BJ (cell line): ENCODE measurements around the gene TAOK1. TPM values are rescaled to one million over a fixed set of nuclear protein-coding genes. Genes with fewer than 3 reads are reported as not detected.
A peak's percentile ranks its signal among the peaks of the same experiment; 100 is the strongest.

ENCODE experiments used
- CTCF ChIA-PET: fragments of 350-600 bp; formaldehyde crosslinking; extraction: SDS; loops from one replicate; lab custom pipeline; 2021; ENCODE audit warnings: antibody characterized with exemption, inconsistent platforms; lab: Yijun Ruan, JAX
- POLR2A ChIA-PET: fragments of 300-600 bp; sonication (Branson Sonifier 250); formaldehyde crosslinking; extraction: SDS; loops from one replicate; lab custom pipeline; 2021; ENCODE audit warnings: antibody characterized with exemption; lab: Charles Lee
- DNase-seq: peaks from one replicate; pipeline ENCODE4 v3.0.0-alpha.2; 2011; ENCODE audit warnings: low read depth
- H3K27me3 ChIP-seq: 2 replicates; pipeline ENCODE4 v1.6.0; 2011; ENCODE audit warnings: low read length; ENCODE audit not compliant: control insufficient read depth, insufficient read depth
- H3K36me3 ChIP-seq: 2 replicates; pipeline ENCODE4 v1.5.1; 2011; ENCODE audit warnings: low read length; ENCODE audit not compliant: control insufficient read depth, insufficient read depth
- H3K4me3 ChIP-seq: 2 replicates; pipeline ENCODE4 v1.5.1; 2011; ENCODE audit warnings: low read depth, mild to moderate bottlenecking, control low read depth, low read length
- polyA plus RNA-seq: library from polyadenylated mRNA; depleted of rRNA; stranded (reverse); fragments of >200 nt; gene quantifications from 2 replicates; pipeline ENCODE4 v1.2.3, GENCODE V29; 2011
- TF ChIP-seq, protein P1 (sequence below): IDR thresholded peaks from 2 replicates; pipeline ENCODE4 v1.5.1; 2011; ENCODE audit warnings: low read depth, mild to moderate bottlenecking, control low read depth, inconsistent platforms, low read length, moderate library complexity; ENCODE audit not compliant: insufficient read depth

TAOK1 gene
- polyA plus RNA-seq, 1 experiment: 9.1 TPM

DNA sequence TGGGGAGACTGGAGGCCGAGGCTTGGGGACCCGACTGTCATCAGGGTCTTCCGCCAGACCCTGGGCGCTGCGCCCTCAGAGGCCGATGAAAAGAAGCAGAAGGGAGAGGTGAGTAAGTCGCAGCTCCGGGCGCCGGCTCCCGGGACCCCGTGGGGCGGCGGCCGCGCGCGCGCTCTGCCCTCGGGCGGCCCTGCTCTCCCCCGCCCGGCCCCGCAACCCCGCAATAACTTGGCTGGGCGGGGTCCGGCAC is 177.1 kb downstream of the TAOK1 start:
- TF ChIP-seq, protein P1, sequence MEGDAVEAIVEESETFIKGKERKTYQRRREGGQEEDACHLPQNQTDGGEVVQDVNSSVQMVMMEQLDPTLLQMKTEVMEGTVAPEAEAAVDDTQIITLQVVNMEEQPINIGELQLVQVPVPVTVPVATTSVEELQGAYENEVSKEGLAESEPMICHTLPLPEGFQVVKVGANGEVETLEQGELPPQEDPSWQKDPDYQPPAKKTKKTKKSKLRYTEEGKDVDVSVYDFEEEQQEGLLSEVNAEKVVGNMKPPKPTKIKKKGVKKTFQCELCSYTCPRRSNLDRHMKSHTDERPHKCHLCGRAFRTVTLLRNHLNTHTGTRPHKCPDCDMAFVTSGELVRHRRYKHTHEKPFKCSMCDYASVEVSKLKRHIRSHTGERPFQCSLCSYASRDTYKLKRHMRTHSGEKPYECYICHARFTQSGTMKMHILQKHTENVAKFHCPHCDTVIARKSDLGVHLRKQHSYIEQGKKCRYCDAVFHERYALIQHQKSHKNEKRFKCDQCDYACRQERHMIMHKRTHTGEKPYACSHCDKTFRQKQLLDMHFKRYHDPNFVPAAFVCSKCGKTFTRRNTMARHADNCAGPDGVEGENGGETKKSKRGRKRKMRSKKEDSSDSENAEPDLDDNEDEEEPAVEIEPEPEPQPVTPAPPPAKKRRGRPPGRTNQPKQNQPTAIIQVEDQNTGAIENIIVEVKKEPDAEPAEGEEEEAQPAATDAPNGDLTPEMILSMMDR: no peak
- H3K36me3 ChIP-seq: peaks cover 3% of the 10 kb centered on the region
- H3K4me3 ChIP-seq: peak overlapping the region; percentile 49
- ChIA-PET POLR2A (no interaction called here), CTCF (interaction anchor here (1.0 to 4.7 kb wide), 5 partner anchors 11 to 197 kb away, joined by 3 to 30 read pairs (median 13); no protein-coding TSS in a partner anchor)
- no peak for DNase-seq
- H3K27me3 ChIP-seq: no peaks in the 10 kb centered on the region

DNA sequence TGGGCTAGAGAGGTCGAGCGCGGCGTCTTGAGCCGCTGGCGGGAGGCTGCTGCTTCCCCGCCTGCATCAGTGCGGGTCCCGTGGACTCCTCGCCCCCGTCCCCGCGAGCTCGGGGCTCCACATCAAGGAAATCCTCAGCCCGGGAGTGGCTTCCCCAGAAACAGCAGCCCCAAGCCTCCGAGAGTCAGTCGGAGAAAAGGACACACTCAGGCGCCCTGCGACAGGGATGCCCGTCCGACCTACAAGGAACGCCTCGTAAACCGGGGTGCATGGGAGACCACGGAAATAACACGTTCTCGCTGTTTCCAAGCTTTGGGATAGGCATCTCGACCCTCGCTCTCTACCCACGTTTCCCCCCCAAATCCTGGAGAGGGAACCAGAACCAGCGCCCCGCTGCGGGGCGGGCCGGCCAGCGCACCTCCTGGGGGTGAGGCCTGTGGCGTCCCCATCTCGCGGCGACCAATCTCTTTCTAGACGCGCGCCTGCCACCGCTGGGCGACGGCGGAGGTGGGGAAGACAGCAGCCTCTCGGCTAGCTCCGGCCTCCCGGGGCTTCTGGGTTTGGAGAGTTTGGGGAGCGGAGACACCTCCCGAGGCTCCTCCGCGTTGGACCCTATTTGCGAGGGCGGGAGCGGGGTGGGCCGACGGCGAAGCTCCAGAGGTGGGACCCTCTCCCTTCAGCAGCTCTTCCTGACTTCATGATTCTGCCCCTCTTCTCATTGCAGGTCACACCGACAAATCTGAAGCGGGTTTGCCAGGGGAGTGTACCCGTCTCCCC is 177.6 kb downstream of the TAOK1 start:
- CTCF ChIA-PET: interaction anchor here (0.7 to 4.7 kb wide), 8 partner anchors 9 to 198 kb away, joined by 3 to 30 read pairs (median 7); no protein-coding TSS in a partner anchor

DNA sequence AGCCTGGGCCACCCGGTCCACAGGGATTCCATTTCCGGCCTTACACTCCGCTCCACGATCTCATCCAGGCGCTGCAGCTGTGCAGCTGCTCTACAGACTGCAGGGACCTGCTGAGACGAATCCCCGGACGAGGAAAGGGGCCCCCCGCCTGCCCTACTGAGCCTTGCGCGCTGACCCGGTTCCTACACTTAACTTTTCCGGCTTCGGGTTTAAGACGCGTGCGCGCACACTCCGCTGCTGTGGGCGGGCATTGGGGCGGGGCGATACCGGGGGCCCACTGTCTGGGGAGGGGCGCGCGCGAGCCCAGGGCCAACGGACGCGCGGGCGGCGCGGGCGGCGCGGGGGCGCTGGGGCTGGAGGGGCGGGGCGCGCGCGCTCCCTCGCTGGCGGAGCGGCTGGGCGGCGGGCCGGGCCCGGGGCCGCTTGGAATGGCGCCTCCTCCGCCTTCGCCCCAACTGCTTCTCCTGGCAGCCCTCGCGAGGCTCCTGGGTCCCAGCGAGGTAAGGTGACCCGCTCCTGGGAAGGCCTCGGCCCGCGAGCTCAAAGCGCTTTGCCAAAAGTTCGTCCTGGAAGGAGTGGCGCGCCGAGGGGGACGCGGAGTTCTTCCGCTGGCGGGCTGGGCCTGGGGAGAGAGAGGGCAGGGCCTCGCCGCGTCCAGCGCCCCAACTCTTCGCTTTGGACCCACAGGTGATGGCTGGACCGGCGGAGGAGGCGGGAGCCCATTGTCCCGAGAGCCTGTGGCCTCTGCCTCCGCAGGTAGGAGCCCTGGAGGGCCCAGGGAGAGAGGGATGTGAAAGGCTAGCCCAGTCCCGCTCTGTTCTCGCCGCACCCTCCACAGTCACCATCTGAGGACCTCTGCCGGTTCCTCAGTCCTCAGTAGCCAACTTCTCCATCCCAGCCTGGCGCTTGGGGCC is 178.4 kb downstream of the TAOK1 start, which contains the start of gene TP53I13:
Gene TP53I13 (plus strand): TSS at position 371 of the 914 bp plus-strand sequence. CDS start 58 bp downstream, at position 429.
- no peaks in the 10 kb centered on the region for H3K27me3 ChIP-seq
- H3K36me3 ChIP-seq: no peaks in the 10 kb centered on the region; the same call in 1 of the 2 replicates
- ChIA-PET POLR2A (no interaction called here), CTCF (interaction anchor here (0.7 to 6.3 kb wide), 12 partner anchors 10 to 199 kb away, joined by 3 to 36 read pairs (median 3); no protein-coding TSS in a partner anchor)
- TF ChIP-seq, protein P1: 0 out of 2 replicates have a peak, but pooled peaks have one; percentile 5
- no peak for DNase-seq
- H3K4me3 ChIP-seq: peak within 1 kb of the TSS; percentile 79

More for the DNA sequence above, 177.6 kb downstream of the TAOK1 start:
- no peak for DNase-seq
- TF ChIP-seq, protein P1: peak; percentile 53
- POLR2A ChIA-PET: no interaction called here
- Histone ChIP-seq H3K27me3 (no peaks in the 10 kb centered on the region), H3K4me3 (peak overlapping the region; percentile 49), H3K36me3 (peaks cover under 1% of the 10 kb centered on the region)

DNA sequence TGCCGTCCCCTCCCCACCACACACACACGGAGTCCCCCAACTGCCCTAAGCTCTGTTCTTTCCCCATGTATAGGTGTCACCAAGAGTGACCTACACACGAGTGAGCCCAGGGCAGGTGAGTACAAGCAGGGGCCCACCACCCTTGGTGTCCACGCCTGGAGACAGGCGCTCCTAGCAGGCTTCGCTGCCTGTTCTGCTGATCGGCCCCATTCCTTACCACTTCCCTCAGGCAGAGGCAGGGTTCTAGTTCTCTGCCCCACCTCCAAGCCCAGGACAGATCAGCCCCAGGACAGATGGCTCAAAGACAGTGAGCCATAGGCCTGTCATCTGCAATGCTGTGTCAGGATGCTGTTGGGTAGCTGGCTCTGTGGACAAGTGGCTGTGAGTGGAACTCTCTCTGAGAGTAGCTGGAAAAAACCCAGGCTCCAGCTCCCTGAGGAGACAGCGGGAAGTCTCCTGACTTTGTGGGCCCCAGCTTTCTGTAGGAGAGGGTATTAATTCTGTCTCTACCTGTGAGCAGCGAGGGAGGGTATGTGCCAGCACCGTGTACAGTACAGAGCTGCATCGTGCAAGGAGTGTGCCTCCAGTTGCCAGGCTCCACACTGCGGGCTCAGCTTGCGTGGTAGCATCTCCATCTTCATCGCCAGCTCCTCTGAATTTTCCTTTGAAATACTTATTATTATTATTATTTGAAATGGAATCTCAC is 179.2 kb downstream of the TAOK1 start:
- TF ChIP-seq, protein P1: no peak
- DNase-seq: no peak
- H3K36me3 ChIP-seq: peaks cover under 1% of the 10 kb centered on the region
- ChIA-PET POLR2A (no interaction called here), CTCF (interaction anchor here (0.8 to 6.3 kb wide), 6 partner anchors 10 to 199 kb away, joined by 3 to 36 read pairs (median 4); no protein-coding TSS in a partner anchor)
- H3K27me3 ChIP-seq: no peaks in the 10 kb centered on the region
- H3K4me3 ChIP-seq: peak overlapping the region; percentile 79
